GM18502 (cell line): ENCODE measurements around the gene RTRAF.
A peak's percentile ranks its signal among the peaks of the same experiment; 100 is the strongest.

ENCODE experiments used
- ATAC-seq: cut with Tn5 transposase; IDR thresholded peaks from one replicate; pipeline ENCODE4 v1.9.1; 2021; ENCODE audit warnings: mild to moderate bottlenecking; ENCODE audit not compliant: unreplicated experiment, poor library complexity

Gene RTRAF

DNA sequence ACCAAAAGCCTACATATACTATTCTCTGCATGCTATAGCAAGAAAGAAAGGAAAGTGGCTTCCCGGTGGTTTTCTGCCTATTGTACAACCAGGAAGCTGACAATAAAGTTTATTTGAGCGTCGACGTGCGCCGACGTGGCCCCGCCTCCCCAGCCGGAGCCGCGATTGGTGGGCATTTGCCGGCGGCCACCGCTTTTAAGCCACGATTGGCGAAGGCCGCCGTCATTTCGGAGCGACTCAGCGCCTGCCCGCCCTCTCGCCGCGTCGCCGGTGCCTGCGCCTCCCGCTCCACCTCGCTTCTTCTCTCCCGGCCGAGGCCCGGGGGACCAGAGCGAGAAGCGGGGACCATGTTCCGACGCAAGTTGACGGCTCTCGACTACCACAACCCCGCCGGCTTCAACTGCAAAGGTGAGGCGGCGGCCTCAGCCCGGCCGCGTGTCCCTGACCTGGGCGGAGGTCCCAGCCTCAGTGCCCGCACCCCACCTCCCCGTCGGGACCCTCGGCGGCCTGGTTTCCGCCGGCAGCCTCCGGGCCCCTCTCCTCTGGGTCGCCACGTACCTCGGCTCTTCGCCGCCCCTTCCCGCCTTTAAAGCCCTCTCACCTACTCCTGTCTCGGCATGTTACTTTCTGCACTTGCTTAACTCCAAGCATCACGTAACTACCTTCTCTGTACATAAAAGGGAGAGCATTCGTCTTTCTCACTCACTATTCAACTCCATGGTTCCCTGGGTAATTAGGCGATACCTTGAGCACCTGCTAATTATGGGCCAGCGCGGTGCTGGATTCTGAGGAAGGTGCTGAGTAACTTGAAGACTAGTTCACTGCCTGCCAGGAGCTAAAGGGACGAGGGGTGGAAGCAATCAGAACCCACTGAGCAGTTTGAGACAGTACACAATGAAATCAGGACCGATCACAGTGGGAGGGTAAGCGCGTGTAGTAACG lies at the start of gene RTRAF:
Gene RTRAF (plus strand): TSS at position 254 of the 942 bp plus-strand sequence. CDS start 94 bp downstream, at position 348.
- ATAC-seq: peak; percentile 93

DNA sequence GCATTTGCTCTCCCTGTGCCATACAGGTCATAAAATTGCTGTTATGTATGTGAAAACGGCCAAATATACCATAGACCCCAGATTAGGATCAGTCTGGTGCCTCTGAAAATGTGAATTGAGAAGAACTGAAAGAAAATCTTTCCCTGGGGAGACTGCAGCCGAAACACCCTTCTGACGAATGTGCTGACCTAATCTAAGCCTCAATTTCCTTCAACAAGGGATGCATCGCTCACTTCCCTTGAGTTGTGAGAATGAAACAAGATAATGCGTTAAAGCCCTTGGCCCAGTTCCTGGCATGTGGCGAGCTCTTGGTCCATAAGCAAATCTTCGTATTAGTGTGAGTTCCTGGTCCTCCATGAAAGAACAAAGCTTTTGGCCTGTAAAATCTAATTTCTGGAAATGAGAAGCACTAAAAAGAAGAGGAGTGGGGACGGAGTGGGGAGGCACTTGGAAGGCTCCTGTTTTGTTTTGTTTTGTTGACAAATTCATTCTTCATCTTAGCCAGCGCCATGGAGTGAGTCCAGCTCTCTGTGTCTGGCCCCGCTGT lies 49.5 kb upstream of the RTRAF start:
- ATAC-seq: peak; percentile 62

DNA sequence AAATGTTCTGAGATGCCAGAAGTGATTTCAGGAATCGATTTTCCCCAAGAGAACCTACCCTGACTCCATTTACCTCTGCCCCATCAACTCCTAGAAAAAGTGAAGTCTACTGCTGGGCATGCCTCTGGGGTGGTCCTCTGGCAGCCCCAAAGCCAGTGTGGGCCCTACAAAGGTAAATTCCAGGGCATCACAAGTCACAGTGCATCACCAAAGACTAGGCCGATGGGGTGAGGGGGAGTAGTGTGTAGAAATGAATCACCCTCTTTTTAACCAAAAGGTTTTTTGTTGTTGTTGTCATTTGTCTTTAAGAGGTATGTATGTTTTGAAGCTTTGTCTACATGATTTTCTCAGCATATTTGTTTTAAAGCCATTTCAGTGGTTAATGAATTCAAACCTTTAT lies 46.4 kb upstream of the RTRAF start:
- no peak for ATAC-seq

DNA sequence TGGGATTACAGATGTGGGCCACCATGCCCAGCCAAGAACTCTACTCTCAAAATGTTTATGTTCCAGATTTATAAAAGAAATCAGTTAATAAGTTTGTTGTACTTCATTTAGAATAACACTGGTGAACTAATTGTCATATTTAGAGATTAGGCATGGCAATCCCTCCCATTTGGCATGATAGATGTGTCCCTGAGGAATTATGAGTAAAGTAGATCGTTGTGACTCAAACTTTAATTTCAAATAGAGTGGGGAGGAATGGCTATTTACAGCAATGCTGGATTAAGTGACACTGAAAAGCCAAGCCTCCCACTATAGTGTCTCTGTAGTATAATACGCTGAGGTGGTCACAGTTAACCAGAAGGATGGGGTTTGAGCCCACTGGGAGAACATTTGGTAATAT lies 39.3 kb upstream of the RTRAF start:
- ATAC-seq: no peak

DNA sequence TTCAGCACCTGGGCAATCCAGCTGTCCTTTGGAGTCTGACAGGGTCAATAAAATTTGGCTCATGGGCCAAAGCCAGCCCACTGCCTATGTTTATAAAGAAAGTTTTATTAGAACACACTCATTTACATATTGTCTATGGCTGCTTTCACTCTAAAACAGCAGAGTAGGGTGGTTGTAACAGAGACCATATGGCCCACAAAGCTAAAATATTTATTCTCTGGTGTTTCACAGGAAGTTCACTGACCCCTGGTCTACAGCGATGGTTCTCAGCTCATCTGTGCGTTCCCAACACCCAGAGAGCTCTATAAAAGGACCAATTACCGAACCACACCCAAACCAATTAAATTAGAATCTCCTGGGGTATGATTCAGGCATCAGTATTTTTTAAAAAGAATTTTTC lies 37.7 kb upstream of the RTRAF start:
- ATAC-seq: no peak

DNA sequence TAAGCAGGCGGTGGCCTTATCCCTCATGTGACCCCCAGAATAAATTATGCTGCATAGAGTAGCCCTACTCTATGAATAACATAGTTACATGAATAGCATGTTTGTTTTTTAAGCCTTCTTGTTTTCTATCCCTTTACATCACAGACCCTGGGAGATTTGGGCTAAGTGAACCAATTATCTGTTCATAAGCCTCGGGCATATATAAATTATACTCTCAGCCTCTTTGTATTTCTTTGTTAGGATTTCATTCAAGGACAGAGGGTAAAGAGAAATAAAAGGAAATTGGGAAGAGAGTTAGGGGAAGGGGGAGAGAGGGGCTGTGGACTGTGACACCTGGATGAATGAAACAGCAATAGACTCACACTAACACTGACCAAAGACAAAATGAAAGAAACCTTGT lies 35.3 kb upstream of the RTRAF start:
- ATAC-seq: no peak

DNA sequence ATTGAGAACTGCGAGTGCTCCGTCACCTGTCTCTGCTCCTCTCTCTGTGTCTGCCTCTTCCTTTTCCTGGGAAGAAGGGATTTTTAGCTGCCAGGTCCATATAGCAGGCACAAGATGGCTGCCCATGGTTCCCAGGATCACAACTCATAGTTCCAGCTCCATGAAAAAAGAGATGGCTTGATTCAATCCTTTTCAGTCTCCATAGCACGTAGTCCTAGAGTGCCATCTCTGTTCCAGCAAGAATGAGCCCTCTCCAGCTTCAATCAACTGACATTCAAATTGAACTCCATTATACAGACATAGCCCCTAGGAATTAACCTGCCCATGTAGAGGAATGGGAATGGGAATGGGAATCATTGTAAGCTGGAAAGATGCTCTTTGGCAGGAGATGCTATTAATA lies 34.7 kb upstream of the RTRAF start:
- ATAC-seq: no peak

DNA sequence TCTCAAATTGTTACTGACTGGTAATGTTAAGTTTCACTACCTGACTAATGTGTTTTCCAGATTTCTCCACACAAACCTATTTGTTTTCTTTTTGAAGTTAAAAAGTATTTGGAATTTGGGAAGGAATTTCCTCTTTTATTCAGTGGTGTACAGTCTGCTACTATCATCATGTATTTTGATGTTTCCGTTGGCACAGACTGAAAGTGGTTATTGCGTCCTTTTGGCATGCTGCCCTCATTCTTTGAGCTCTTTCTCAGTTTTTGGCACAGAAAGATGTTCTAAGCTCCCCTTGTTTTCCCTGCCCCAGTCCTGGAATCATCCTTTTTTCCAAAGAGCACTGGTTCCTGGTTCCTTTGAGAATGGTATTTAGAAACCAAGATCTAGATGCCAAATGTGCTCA lies 31.4 kb upstream of the RTRAF start:
- ATAC-seq: no peak

DNA sequence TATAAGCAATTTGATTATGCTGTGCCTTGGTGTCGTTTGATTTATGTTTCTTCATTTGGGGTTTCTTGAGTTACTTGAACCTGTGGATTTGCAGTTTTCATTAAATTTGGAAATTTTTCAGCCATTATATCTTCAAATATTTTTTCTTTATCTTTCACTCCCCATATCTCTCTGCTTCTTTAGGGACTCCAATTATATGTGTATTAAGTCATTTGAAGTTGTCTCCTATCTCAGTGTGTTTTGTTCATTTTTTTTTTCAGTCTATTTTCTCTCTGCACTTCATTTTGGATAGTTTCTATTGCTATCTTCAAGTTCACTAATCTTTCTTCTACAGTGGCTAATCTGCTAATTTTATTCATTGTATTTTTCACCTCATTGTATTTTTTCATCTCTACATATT lies 29.4 kb upstream of the RTRAF start:
- no peak for ATAC-seq

DNA sequence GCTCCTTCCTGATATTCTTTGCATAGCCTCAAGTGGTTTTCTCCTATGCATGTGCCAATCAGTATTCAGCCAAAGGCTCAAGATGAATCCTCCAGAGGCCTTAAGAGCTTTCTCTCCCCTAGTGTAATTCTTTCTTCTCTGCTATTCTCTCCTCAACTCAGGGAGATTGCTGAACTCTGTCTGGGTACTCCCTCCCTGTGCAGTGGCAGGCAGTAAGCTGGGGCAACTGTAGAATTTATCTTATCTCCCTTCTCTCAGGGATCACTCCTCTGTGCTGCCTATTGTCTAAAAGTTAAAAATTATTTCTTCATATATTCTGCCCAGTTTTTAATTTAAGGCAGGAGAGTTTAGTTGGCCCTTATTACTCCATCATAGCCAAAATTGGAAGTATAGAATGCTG lies 28.5 kb upstream of the RTRAF start:
- ATAC-seq: no peak

DNA sequence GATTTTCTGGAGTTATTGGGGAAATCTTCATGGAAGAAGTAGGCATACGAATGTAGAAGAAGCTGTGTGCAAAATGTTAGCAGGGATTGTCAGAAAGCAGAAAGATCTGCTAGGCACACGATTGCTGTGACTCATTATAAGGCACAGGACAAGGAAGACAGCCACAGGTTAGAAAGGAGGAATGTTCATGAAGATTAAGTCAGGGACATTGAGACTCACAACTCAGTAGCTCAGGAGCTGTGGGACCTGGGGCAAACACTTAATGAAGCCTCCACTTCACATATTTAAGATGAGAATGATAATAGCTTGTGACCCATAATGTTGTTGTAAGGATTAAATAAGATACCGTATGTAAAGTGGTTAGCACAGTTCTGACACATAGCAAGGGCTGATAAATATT lies 26.6 kb upstream of the RTRAF start:
- ATAC-seq: no peak

DNA sequence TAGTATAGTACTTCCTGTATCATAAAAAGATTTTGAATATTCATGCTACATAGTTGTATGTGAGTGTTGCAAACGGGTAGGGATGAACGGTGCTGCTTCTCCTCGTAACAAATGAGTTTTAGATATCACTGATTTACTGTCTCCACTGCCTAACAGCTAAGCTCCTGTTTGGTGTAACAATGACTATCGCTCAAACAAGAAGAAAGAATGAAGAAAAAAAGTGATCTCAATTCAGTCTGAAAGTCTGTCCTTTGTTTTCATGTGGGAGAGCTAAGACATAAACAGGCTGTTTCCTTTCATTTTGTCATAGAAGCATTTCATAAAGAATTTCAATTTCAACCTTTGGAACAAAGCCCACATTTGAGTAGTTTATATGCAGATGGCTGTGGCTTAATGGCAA lies 26.1 kb upstream of the RTRAF start:
- ATAC-seq: no peak

DNA sequence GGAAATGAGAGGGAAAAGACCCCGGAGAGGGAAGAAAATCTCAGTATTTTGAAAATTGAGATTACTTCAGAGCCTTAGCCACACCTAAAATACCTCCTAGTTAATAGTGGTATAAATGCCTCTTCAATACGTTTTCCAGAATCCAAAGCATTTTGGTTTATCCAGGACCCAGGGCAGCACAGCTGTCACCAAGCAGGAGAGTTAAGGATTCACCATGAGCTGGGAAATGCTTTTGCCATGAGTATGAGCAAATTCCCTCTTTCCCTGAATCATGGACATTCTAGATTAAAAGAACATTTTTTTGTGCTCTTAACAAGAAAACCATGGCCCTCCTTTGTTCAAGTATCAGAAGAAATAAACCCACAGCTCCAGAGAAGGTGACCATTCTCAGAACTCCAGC lies 21.8 kb upstream of the RTRAF start:
- ATAC-seq: no peak

DNA sequence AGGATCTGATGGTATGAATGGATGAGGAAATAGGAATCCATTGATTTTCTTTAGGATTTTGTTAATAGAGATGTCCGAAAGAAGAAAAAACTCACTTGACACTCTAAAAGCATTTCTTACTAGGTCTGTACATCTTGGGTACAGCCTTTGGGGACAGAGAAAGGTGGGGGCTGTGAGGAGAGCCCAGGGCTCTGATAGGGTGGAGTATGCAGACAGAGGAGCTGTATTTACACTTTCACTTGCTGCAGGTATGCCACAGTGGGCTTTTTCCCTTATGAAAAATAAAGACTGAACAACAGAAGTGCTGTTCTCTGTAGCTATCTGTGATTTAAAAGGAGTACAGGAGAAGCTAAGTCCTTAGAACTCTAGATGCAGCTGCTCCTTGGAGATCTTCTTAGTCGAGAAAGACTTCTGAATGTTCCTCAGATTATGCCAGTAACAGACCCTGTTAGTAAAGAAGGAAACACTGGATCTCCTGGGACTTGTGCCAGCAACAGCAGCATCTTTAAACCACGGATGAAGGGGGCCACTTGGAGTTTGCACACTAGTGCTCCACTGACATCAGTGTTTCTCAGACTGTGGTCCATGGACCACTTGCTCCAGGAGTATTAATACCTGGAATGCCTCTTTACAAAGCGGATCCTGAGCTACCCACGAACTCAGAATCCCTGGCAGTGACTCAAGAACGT lies 19.4 kb upstream of the RTRAF start:
- no peak for ATAC-seq

DNA sequence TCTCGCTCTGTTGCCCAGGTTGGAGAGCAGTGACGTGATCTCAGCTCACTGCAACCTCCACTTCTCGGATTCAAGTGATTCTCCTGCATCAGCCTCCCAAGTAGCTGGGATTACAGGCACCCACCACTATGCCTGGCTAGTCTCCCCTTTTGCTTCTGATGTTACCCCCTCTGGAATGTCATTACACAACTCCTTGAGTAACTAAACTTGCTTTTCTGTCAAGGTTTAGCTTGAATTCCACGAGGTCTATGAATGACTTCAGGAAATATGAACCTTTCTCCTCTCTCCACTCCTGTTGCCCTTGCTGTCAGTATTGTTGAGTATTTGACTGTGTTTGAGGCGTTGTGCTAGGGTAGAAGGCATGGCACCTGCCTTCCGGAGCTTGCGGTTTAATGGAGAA lies 16.8 kb upstream of the RTRAF start:
- ATAC-seq: no peak

DNA sequence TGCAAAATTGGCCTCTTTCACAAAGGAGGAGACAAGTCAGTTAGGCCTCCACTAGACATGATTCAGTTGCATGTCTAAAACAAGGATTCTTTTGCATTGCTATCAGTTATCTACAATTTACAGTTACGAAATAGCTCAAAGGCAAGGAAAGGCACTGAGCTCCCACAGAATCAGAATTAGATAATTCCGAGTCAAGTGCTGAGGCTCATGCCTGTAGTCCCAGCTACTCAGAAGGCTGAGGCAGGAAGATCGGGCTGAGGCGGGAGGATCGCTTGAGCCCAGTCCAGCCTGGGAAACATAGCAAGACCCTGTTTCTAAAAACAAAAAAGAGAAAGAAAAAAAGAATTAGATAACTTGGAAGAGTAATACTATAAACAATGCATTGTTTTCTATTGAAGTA lies 12.3 kb upstream of the RTRAF start:
- no peak for ATAC-seq

DNA sequence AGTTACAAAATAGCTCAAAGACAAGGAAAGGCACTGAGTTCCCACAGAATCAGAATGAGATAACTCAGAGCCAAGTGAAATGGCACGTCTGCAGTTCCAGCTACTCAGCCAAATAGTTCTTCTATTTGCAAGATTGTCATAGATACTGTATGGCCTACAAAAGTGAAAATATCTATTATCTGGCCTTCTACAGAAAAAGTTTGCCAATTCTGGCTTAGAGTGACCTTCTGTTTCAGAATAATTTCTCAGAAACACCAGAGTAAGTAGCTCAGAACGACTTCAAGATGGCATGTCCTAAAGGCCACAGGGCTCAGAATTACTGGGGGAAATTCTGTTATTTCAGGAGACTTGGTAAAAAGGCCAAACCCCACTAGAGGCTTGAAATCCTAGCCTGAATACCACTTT lies 10.7 kb upstream of the RTRAF start:
- ATAC-seq: no peak

DNA sequence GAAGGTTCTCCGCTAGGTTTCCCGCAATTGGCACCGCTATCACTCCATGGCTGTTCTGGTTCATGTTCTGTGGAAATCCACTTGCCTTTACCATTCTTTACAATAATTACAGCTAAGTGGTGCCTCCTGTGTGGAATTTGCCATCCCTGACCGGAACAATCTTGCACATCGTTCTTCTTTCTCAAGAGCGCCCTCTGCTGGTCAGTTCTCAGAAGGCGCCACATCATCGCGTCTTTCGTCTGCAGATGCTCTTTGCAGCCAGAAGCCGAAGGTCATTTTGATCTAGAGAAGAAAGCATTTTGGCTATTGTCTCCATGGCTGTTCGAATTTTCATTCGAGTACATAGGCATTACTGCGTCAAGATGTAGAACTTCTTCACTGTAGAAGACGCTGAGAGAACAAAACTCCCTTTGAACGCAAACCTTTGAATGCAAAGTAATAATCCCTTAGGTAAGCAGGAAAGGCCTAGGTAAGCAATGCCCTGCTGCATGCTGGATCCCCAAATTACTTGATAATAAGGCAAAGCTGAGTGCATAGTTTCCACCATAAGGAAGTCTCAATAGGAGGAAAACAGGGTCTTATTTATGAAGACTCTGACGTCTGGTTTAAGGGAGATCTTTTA lies 10.1 kb upstream of the RTRAF start:
- ATAC-seq: peak; percentile 74

DNA sequence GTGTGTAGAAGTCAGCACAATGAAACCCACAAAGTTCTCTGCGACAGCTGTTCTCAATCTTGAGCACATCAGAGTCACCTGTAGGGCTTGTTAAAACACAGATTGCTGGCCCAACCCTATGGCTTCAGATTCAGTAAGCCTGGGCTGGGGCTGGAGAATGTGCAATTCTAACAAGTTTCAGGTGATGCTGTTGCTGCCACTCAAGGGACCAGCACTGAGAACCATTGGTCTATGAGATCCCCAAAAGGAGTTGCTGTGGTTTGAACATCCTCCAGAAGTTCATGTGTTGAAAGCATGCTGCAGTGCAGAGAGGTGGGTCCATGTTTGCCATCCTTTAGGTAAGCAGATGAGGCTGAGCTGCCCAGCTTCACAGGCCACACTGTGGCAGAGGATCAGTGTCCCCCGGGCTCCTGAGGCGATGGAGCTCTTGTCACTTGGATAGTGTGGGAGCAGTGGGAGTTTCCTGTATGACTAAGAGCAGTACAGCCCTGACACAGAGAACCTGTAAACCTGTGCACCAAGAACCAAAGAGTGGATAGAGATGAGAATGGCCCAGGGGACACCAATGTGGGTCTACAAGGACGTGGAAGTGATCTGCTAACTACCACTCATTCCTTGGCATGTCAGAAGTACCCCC lies 8.0 kb upstream of the RTRAF start:
- ATAC-seq: peak; percentile 65

DNA sequence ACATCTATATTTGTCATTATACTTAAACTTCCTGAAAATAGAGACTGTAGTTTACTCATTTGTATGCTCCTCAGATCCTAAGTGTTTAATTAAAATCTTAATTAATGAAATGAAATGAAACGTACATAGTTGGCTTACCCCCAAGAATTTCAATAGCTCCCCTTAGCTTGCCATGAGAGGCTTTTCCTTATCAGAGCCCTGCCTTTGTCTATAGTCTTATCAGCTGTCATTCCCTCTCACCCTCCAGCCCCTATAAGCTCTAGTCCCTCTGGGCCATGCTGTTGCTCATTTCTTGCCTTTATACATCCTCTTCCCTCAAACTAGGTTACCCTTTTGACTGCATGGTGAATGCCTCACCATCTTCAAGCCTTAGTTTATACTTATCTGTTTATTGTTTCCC lies 1.1 kb upstream of the RTRAF start:
- no peak for ATAC-seq

DNA sequence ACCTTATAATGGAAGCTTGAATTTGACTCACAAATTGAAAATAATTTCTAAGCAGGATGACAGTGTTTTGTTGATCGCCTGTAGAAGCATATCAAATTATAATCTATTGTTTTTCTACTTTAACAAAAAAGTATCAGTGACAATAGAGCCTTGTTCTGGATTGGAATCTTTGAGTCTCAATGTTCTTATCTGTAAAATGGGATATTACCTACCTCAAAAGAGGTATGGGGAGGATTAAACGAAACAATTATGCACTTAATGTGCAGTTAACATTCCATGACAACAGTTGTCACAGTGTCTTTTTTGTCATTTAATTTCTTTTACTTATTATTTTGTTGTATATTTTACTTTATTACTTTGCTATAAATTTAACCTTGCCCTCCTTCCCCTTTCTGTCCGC lies 1.1 kb downstream of the RTRAF start:
- no peak for ATAC-seq
